Measurements from ENCODE around the gene CD177. TPM values are rescaled to one million over a fixed set of nuclear protein-coding genes. Genes with fewer than 3 reads are reported as not detected.
"Not testable (repeated sequence)": the region's sequence is repeated elsewhere in the genome, so short reads cannot be mapped to it uniquely, and the experiment has no call there.

CD177 gene, protein sequence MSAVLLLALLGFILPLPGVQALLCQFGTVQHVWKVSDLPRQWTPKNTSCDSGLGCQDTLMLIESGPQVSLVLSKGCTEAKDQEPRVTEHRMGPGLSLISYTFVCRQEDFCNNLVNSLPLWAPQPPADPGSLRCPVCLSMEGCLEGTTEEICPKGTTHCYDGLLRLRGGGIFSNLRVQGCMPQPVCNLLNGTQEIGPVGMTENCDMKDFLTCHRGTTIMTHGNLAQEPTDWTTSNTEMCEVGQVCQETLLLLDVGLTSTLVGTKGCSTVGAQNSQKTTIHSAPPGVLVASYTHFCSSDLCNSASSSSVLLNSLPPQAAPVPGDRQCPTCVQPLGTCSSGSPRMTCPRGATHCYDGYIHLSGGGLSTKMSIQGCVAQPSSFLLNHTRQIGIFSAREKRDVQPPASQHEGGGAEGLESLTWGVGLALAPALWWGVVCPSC
- total RNA-seq: under 0.01 and 2.6 TPM in 2 replicates

DNA sequence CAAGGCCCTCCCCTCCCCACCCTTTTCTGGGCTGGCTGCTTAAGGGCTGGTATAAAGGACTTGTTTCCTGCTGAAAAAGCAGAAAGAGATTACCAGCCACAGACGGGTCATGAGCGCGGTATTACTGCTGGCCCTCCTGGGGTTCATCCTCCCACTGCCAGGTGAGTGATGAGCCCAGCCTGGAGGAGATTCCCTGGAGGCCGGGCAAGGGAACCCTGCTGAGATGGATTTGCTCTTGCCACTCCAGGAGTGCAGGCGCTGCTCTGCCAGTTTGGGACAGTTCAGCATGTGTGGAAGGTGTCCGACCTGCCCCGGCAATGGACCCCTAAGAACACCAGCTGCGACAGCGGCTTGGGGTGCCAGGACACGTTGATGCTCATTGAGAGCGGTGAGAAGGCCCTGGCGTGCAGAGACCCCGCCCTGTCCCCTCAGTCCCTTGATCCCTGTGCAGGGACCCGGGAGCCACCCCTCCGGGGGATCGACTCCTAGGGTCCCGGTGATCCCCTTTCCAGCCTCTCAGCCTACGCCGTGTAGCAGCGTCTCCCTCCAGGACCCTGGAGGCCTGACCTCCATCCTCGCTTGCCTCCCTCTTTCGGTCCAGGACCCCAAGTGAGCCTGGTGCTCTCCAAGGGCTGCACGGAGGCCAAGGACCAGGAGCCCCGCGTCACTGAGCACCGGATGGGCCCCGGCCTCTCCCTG is at the start of gene CD177:
CD177 (plus strand) TSS at position 81 of the 699 bp plus-strand sequence; CDS start at position 110, 29 bp downstream.
- DNase-seq (ENCODE audit: low read depth in 2 of 2): no peak

- DNase-seq (ENCODE audit: low read depth in 2 of 2): peak in 1 of 2 donors; percentile 6
Observed at GRCh38 chr19:43305642-43306041, 47.8 kb upstream of the CD177 start.

DNA sequence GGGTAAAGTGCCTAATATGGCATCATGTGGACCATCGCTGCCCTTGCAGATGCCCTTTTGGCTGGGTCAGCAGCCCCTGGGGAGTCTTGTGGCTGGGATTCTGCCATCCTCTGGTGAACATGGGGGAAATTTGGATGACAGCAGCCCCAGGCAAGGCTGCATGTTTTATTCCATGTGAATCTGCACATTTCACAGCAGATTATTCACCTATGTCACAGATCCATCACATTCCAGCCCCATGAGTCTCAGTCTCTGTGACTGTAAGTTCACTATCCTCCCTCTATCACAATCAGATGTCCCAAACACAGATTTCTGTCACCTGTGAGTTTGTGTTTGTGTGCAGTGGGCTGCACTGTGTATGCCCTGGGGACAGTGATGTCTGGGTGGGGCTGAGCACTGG is 47.4 kb upstream of the CD177 start:
- no peak for DNase-seq (ENCODE audit: low read depth in 2 of 2)

- no peak for DNase-seq (ENCODE audit: low read depth in 2 of 2)
Observed at GRCh38 chr19:43308244-43308815, 45.2 kb upstream of the CD177 start.

GRCh38 chr19:43309466-43309865 is 44.0 kb upstream of the CD177 start:
- no peak for DNase-seq (ENCODE audit: low read depth in 2 of 2)

DNA sequence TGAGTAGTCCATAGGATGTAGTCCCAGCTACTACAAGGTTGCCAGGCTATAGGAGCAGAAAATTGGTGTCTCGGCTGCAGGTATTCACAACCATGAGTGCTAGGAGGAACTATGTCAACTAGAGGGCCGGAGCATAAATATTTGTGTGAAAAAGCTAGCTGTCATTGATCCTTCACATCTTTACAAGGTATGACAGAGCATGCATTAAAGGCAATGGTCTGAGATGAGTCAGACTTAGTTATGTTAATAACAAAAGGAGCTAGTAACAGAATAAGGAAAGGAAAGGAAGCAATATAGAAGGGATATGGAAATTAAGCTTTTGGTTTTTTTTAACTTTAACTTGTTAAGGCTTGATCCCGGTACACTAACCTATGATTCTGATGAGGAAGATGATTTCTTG is 43.3 kb upstream of the CD177 start:
- no peak for DNase-seq (ENCODE audit: low read depth in 2 of 2)

- DNase-seq (ENCODE audit: low read depth in 2 of 2): no peak
Observed at GRCh38 chr19:43311256-43311655, 42.2 kb upstream of the CD177 start.

DNA sequence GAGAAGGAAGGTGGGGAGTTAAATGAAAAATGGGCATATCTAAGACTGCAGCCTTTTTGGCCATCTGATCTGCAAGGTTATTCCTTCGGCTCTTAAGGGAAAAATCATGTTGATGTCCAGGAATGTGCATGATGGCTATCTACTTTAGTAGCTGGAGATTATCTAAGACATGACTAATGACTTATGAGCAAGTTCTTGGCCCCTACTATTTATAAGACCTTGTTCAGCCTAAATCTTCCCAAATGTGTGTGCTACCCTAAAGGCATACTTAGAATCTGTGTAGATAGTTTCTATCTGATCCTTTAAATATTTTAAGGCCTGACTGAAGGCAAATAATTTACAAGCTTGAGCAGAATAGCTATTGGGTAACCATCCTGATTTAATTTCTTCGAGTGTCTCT is 41.8 kb upstream of the CD177 start:
- no peak for DNase-seq (ENCODE audit: low read depth in 2 of 2)

DNA sequence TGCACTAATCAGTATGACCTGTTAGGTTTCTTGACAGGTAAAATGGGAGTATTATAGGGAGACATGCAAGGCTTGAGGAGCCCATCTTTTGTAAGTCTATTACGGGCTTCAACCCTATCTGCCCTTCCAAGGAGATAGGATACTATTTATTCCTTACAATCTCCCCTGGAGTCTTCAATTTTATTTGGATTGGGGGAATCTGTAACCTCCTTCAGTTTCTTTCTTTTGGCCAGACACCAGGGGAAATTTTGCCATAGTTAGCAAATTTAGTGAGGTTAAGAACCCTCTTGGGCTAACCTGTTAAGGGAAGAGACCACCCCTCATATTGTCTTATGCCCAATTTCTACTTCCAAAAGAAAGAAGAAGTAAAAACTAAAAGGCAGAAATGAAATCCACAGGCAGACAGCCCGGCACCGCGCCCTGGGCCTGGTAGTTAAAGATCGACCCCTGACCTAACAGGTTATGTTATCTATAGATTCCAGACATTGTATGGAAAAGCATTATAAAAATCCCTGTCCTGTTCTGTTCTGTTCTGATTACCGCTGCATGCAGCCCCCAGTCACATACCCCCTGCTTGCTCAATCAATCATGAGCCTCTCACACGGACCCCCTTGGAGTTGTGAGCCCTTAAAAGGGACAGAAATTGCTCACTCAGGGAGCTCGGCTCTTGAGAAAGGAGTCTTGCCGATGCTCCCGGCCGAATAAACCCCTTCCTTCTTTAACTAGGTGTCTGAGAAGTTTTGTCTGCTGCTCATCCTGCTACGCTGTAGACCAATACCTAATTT is 39.6 kb upstream of the CD177 start:
- no peak for DNase-seq (ENCODE audit: low read depth in 2 of 2)

GRCh38 chr19:43315851-43316250 is 37.6 kb upstream of the CD177 start:
- DNase-seq (ENCODE audit: low read depth in 2 of 2): no peak

DNA sequence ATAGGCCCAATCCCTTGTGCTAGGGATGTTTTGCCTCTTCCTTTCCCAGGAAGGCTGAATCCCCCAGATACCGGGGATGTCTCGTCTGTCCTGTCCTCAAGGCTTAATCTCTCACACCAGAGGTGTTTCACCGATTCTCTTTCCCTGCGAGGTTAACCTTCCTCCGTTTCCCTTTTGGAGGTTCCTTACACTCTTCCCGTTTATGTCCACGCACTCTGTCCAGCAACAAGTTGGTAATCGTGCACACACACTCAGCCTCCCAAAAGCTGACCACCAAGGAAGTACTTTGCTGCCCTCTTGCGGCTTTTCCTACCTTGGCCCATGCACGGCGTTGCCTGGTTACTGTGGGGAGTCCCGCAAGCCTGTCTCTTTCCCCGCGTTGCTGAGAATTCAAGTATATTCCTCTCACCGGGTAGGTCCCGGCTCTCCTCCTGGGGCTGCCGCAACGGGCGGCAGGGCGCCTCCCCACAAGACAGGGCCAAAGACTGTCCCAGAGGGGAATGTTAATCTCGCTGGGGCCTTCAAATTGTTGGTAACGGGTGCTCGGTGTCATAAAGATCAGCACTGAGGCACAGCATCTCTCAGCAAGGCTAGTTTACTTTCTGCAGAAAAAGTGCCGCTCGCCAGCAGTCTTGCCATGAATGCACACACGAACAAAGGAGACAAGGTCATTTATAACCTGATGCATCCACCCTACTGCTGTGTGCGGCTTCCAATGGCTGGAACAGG is 36.7 kb upstream of the CD177 start:
- DNase-seq (ENCODE audit: low read depth in 2 of 2): peak; percentile 5 to 8

GRCh38 chr19:43318203-43318602 is 35.3 kb upstream of the CD177 start:
- no peak for DNase-seq (ENCODE audit: low read depth in 2 of 2)

DNA sequence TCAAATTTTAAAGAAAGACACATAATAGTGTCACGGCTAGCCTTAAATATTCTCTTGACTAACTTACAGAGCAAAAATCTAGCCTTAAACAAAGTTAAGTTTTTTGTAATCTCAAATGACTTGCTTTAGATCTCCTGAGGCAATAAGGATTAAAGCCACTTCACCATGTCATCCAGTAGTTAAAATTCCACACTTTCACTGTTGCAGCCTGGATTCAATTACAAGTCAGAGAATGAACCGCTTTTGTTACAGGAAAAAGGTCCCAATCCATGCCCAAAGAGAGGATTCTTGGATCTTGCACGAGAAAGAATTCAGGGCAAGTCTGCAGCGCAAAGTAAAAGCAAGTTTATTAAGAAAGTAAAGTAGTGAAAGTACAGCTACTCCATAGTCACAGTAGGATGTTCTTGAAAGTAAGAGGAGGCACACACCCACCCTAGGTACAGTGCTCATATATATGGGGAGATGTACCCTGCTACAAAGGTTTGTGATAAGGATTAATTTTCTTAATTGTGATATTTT is 34.6 kb upstream of the CD177 start:
- no peak for DNase-seq (ENCODE audit: low read depth in 2 of 2)

GRCh38 chr19:43320546-43320945 is 32.9 kb upstream of the CD177 start:
- no peak for DNase-seq (ENCODE audit: low read depth in 2 of 2)

GRCh38 chr19:43326761-43327160 is 26.7 kb upstream of the CD177 start:
- not testable (repeated sequence) for DNase-seq (ENCODE audit: low read depth in 2 of 2)

DNA sequence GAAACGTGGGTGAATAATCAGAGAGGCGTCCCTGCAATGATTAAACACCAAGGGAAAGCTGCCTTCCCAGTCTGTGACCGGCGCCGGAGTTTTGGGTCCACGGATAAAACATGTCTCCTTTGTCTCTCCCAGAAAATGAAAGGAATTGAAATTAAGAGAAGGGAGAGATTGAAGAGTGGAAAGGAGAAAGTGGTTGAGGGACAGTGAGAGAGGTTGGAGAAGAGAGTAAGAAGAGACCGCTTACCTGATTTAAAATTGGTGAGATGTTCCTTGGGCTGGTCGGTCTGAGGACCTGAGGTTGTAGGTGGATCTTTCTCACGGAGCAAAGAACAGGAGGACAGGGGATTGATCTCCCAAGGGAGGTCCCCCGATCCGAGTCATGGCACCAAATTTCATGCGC is 24.9 kb upstream of the CD177 start:
- not testable (repeated sequence) for DNase-seq (ENCODE audit: low read depth in 2 of 2)

DNA sequence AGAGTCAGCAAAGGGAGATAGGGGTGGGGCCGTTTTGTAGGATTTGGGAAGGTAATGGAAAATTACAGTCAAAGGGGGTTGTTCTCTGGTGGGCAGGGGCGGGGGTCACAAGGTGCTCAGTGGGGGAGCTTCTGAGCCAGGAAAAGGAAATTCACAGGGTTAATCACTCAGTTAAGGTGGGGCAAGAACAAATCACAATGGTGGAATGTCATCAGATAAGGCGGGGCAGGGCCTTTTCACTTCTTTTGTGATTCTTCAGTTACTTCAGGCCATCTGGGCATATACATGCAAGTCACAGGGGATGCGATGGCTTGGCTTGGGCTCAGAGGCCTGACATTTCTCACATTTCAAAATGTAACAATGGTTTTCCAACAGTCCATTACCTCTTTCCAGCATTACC is 24.4 kb upstream of the CD177 start:
- DNase-seq (ENCODE audit: low read depth in 2 of 2): not testable (repeated sequence)

GRCh38 chr19:43329989-43330388 is 23.5 kb upstream of the CD177 start:
- no peak for DNase-seq (ENCODE audit: low read depth in 2 of 2)

GRCh38 chr19:43330726-43331434 is 22.6 kb upstream of the CD177 start:
- no peak for DNase-seq (ENCODE audit: low read depth in 2 of 2)

- DNase-seq (ENCODE audit: low read depth in 2 of 2): no peak
Observed at GRCh38 chr19:43331435-43332010, 22.0 kb upstream of the CD177 start.

Measured in lung microvascular endothelial cell (primary cell).